GM12864 (cell line): Measurements from ENCODE around the gene NDUFB2.

Experiments used
- DNase-seq: peaks from one replicate; pipeline ENCODE4 v3.0.0-alpha.2; 2011; ENCODE audit warnings: low read depth
- H3K4me3 ChIP-seq: 2 replicates; pipeline ENCODE4 v1.5.1; 2011; ENCODE audit warnings: mild to moderate bottlenecking, low read depth, low read length, control low read depth
- CTCF ChIP-seq: IDR thresholded peaks from 2 replicates; pipeline ENCODE4 v1.5.1; 2011; ENCODE audit warnings: low read depth, mild to moderate bottlenecking, moderate library complexity, low read length, control low read depth, inconsistent platforms; ENCODE audit errors: missing control alignments

Gene NDUFB2

GRCh38 chr7:140677496-140677895 lies 19.0 kb upstream of the NDUFB2 start:
- TF ChIP-seq CTCF: no peak
- H3K4me3 ChIP-seq: no peak overlapping the region
- no peak for DNase-seq

GRCh38 chr7:140678081-140678815 lies 18.3 kb upstream of the NDUFB2 start:
- H3K4me3 ChIP-seq: no peak overlapping the region
- no peak for TF ChIP-seq CTCF
- no peak for DNase-seq

GRCh38 chr7:140678816-140679130 lies 17.7 kb upstream of the NDUFB2 start:
- TF ChIP-seq CTCF: no peak
- DNase-seq: no peak
- H3K4me3 ChIP-seq: no peak overlapping the region

GRCh38 chr7:140679186-140679585 lies 17.3 kb upstream of the NDUFB2 start:
- no peak overlapping the region for H3K4me3 ChIP-seq
- no peak for TF ChIP-seq CTCF
- DNase-seq: no peak

GRCh38 chr7:140680886-140681285 lies 15.6 kb upstream of the NDUFB2 start:
- TF ChIP-seq CTCF: no peak
- DNase-seq: no peak
- H3K4me3 ChIP-seq: no peak overlapping the region

GRCh38 chr7:140681766-140682165 lies 14.7 kb upstream of the NDUFB2 start:
- no peak overlapping the region for H3K4me3 ChIP-seq
- TF ChIP-seq CTCF: no peak
- no peak for DNase-seq

- no peak for DNase-seq
- TF ChIP-seq CTCF: no peak
- no peak overlapping the region for H3K4me3 ChIP-seq
Measured at GRCh38 chr7:140683657-140684056, 12.9 kb upstream of the NDUFB2 start.
